ENCODE data around the gene ST8SIA6.
"Not testable (repeated sequence)": the region's sequence is repeated elsewhere in the genome, so short reads cannot be mapped to it uniquely, and the experiment has no call there.

The ST8SIA6 gene

GRCh38 chr10:17426263-17426750 is 28.1 kb downstream of the ST8SIA6 start:
- DNase-seq (ENCODE audit: low spot score) = no peak

- DNase-seq (ENCODE audit: low spot score) = no peak
Measured at GRCh38 chr10:17425584-17426262, 28.7 kb downstream of the ST8SIA6 start.

- DNase-seq (ENCODE audit: low spot score) = no peak
Measured at GRCh38 chr10:17423632-17424186, 30.7 kb downstream of the ST8SIA6 start.

- DNase-seq (ENCODE audit: low spot score) = no peak
Measured at GRCh38 chr10:17422931-17423330, 31.5 kb downstream of the ST8SIA6 start.

- no peak for DNase-seq (ENCODE audit: low spot score)
Measured at GRCh38 chr10:17418249-17418648, 36.1 kb downstream of the ST8SIA6 start.

GRCh38 chr10:17416442-17417211 is 37.8 kb downstream of the ST8SIA6 start:
- DNase-seq (ENCODE audit: low spot score) = no peak

GRCh38 chr10:17415046-17415658 is 39.2 kb downstream of the ST8SIA6 start:
- DNase-seq (ENCODE audit: low spot score) = no peak

GRCh38 chr10:17414484-17414883 is 39.9 kb downstream of the ST8SIA6 start:
- DNase-seq (ENCODE audit: low spot score) = no peak

- no peak for DNase-seq (ENCODE audit: low spot score)
Measured at GRCh38 chr10:17413876-17414275, 40.5 kb downstream of the ST8SIA6 start.

- no peak for DNase-seq (ENCODE audit: low spot score)
Measured at GRCh38 chr10:17412323-17412722, 42.1 kb downstream of the ST8SIA6 start.

GRCh38 chr10:17410907-17411306 is 43.5 kb downstream of the ST8SIA6 start:
- DNase-seq (ENCODE audit: low spot score) = no peak

GRCh38 chr10:17409170-17409733 is 45.1 kb downstream of the ST8SIA6 start:
- no peak for DNase-seq (ENCODE audit: low spot score)

GRCh38 chr10:17407047-17407446 is 47.3 kb downstream of the ST8SIA6 start:
- DNase-seq (ENCODE audit: low spot score) = no peak

GRCh38 chr10:17406036-17406834 is 48.2 kb downstream of the ST8SIA6 start:
- DNase-seq (ENCODE audit: low spot score) = no peak

GRCh38 chr10:17403161-17403560 is 51.2 kb downstream of the ST8SIA6 start:
- no peak for DNase-seq (ENCODE audit: low spot score)

GRCh38 chr10:17402040-17402439 is 52.4 kb downstream of the ST8SIA6 start:
- not testable (repeated sequence) for DNase-seq (ENCODE audit: low spot score)

- no peak for DNase-seq (ENCODE audit: low spot score)
Measured at GRCh38 chr10:17396004-17396403, 58.4 kb downstream of the ST8SIA6 start.

GRCh38 chr10:17394854-17395253 is 59.5 kb downstream of the ST8SIA6 start:
- no peak for DNase-seq (ENCODE audit: low spot score)

- peak; percentile 23 for DNase-seq (ENCODE audit: low spot score)
Measured at GRCh38 chr10:17387861-17388503, 66.4 kb downstream of the ST8SIA6 start.

- DNase-seq (ENCODE audit: low spot score) = no peak
Measured at GRCh38 chr10:17386616-17387075, 67.7 kb downstream of the ST8SIA6 start.

GRCh38 chr10:17386021-17386420 is 68.4 kb downstream of the ST8SIA6 start:
- DNase-seq (ENCODE audit: low spot score) = no peak
